GM18907 (cell line): Measurements from ENCODE around the gene SMC3.

Experiments used
- ATAC-seq: cut with Tn5 transposase; IDR thresholded peaks from one replicate; pipeline ENCODE4 v1.9.1; 2021; ENCODE audit warnings: mild to moderate bottlenecking, moderate library complexity; ENCODE audit not compliant: unreplicated experiment

Gene SMC3

GRCh38 chr10:110644598-110645462 lies 77.3 kb downstream of the SMC3 start:
- ATAC-seq = no peak

- ATAC-seq = no peak
Observed at GRCh38 chr10:110646417-110647135, 79.1 kb downstream of the SMC3 start.

GRCh38 chr10:110647136-110647430 lies 79.6 kb downstream of the SMC3 start:
- no peak for ATAC-seq

GRCh38 chr10:110648692-110649346 lies 81.3 kb downstream of the SMC3 start:
- ATAC-seq = no peak

- no peak for ATAC-seq
Observed at GRCh38 chr10:110649347-110650264, 82.1 kb downstream of the SMC3 start.

GRCh38 chr10:110650265-110650668 lies 82.8 kb downstream of the SMC3 start:
- ATAC-seq = no peak

GRCh38 chr10:110651044-110651958 lies 83.8 kb downstream of the SMC3 start:
- peak; percentile 94 for ATAC-seq

GRCh38 chr10:110652475-110653118 lies 85.1 kb downstream of the SMC3 start:
- ATAC-seq = no peak
